GM12878 (cell line): Measurements from ENCODE around the gene HBP1. TPM values are rescaled to one million over a fixed set of nuclear protein-coding genes. Genes with fewer than 3 reads are reported as not detected.

Experiments
- ATAC-seq: fragments of 200-7000 bp; cut with Tn5 transposase; 3 replicates; pipeline ENCODE4 v1.9.1; 2020; ENCODE audit warnings: mild to moderate bottlenecking, moderate library complexity
- BruUV-seq: library from RNA; stranded (reverse); fragments of 400-500 nt; replicated peaks from 2 replicates; lab custom pipeline; 2021; lab: Mats Ljungman, UMichigan
- CTCF ChIA-PET: fragments of 300-600 bp; sonication (Branson Sonifier 250); formaldehyde crosslinking; extraction: SDS; loops from one replicate; lab custom pipeline; 2021; ENCODE audit warnings: inconsistent platforms; lab: Yijun Ruan, JAX
- POLR2A ChIA-PET: fragments of 350-600 bp; formaldehyde crosslinking; extraction: SDS; loops from one replicate; lab custom pipeline; 2021; ENCODE audit warnings: inconsistent platforms; lab: Charles Lee
- RAD21 ChIA-PET: fragments of 300-600 bp; sonication (Branson Sonifier 250); formaldehyde crosslinking; loops from one replicate; lab custom pipeline; 2023; ENCODE audit warnings: antibody characterized with exemption; ENCODE audit not compliant: unreplicated experiment; lab: Charles Lee
- SMC1A ChIA-PET: fragments of 300-600 bp; sonication (Branson Sonifier 250); formaldehyde crosslinking; loops from one replicate; lab custom pipeline; 2023; ENCODE audit not compliant: unreplicated experiment, uncharacterized antibody; lab: Charles Lee
- DNase-seq: peaks from one replicate; pipeline ENCODE4 v3.0.0-alpha.2; 2011; ENCODE audit warnings: low read depth, low spot score
- FAIRE-seq: peaks from 3 replicates; lab custom pipeline; 2011; peaks lifted over from hg19 to GRCh38; lab: Jason Lieb, UNC
- H2AFZ ChIP-seq: 2 replicates; pipeline ENCODE4 v1.6.0; 2011; ENCODE audit warnings: low read depth, low read length, control low read depth; ENCODE audit not compliant: control insufficient read depth
- H3K27ac ChIP-seq: 2 replicates; pipeline ENCODE4 v1.5.1; 2011; ENCODE audit warnings: control low read depth; ENCODE audit not compliant: control insufficient read depth, insufficient read depth
- H3K27me3 ChIP-seq, 2 experiments: replicated peaks in 1 of 2; 2 replicates each; pipeline versions ENCODE4 v1.6.0 to v1.6.1; 2011; ENCODE audit warnings: low read length in 1 of 2; ENCODE audit not compliant: control insufficient read depth in 2 of 2, insufficient read depth in 2 of 2
- H3K36me3 ChIP-seq, 2 experiments: 2 replicates each; pipeline ENCODE4 v1.5.1; 2011; ENCODE audit warnings: low read length in 1 of 2; ENCODE audit not compliant: control insufficient read depth in 2 of 2, insufficient read depth in 2 of 2
- H3K4me1 ChIP-seq: 2 replicates; pipeline ENCODE4 v1.6.1; 2011; ENCODE audit warnings: mild to moderate bottlenecking, low read length, moderate library complexity, mixed read lengths; ENCODE audit not compliant: control insufficient read depth, insufficient read depth
- H3K4me2 ChIP-seq: 2 replicates; pipeline ENCODE4 v1.6.0; 2011; ENCODE audit warnings: control low read depth; ENCODE audit not compliant: control insufficient read depth, insufficient read depth
- H3K4me3 ChIP-seq: fragments of 200-600 bp; sonication (generic); 2 replicates; pipeline ENCODE4 v1.5.1; 2016
- H3K79me2 ChIP-seq: 2 replicates; pipeline ENCODE4 v1.6.0; 2011; ENCODE audit warnings: low read length; ENCODE audit not compliant: control insufficient read depth, insufficient read depth
- H3K9ac ChIP-seq: 2 replicates; pipeline ENCODE4 v1.8.0; 2011; ENCODE audit warnings: low read length, control low read depth, mixed read lengths; ENCODE audit not compliant: control insufficient read depth, insufficient read depth
- H3K9me3 ChIP-seq: replicated peaks from 3 replicates; pipeline ENCODE4 v1.5.1; 2011; ENCODE audit warnings: mild to moderate bottlenecking, low read length; ENCODE audit not compliant: control insufficient read depth, insufficient read depth
- H4K20me1 ChIP-seq: 2 replicates; pipeline ENCODE4 v1.6.0; 2011; ENCODE audit not compliant: control insufficient read depth, insufficient read depth
- BRCA1 ChIP-seq: IDR thresholded peaks from 2 replicates; pipeline ENCODE4 v1.6.1; 2011; ENCODE audit warnings: low read depth, low read length, improper control_type of control experiment
- ESRRA ChIP-seq: IDR thresholded peaks from 2 replicates; pipeline ENCODE4 v1.6.1; 2012; ENCODE audit warnings: mild to moderate bottlenecking, low read length, improper control_type of control experiment
- HDAC6 ChIP-seq: fragments of 200-600 bp; sonication (generic); IDR thresholded peaks from one replicate; pipeline ENCODE4 v1.8.0; 2017; ENCODE audit warnings: antibody characterized with exemption; ENCODE audit not compliant: unreplicated experiment
- PAX5 ChIP-seq: IDR thresholded peaks from 2 replicates; pipeline ENCODE4 v1.6.1; 2011; ENCODE audit warnings: low read depth, low read length, borderline replicate concordance
- POU2F2 ChIP-seq: IDR thresholded peaks from 3 replicates; pipeline ENCODE4 v1.6.1; 2011; ENCODE audit warnings: low read depth, mild to moderate bottlenecking, low read length, borderline replicate concordance
- RB1 ChIP-seq: fragments of 450-650 bp; formaldehyde crosslinking; IDR thresholded peaks from 2 replicates; pipeline ENCODE4 v1.6.1; 2017; ENCODE audit warnings: mild to moderate bottlenecking, borderline replicate concordance
- SRF ChIP-seq, 2 experiments: IDR thresholded peaks; 2 replicates each; pipeline ENCODE4 v1.6.1; 2011; ENCODE audit warnings: low read depth in 2 of 2, low read length in 2 of 2, mild to moderate bottlenecking in 1 of 2, moderate library complexity in 1 of 2
- ZBTB11 ChIP-seq: fragments of 450-650 bp; formaldehyde crosslinking; IDR thresholded peaks from 2 replicates; pipeline ENCODE4 v1.5.0; 2022; ENCODE audit warnings: mild to moderate bottlenecking, missing genetic modification characterization
- whole genome bisulfite sequencing: methylation state at CpG from one replicate; pipeline ENCODE4 v1.1.6; 2016; ENCODE audit warnings: low lambda C conversion rate; ENCODE audit not compliant: insufficient replicate concordance, insufficient coverage; ENCODE audit errors: missing lambda C conversion rate; 5-methylcytosine and 5-hydroxymethylcytosine counted together
- in situ Hi-C: fragments of 300-500 bp; cut with MboI; formaldehyde crosslinking; loops from 9 replicates; pipeline ENCODE4 v1.14.3; 2018; ENCODE audit warnings: mixed read lengths
- intact Hi-C: fragments of 100-400 bp; cut with micrococcal nuclease; formaldehyde crosslinking; loops from one replicate; pipeline ENCODE4 v1.14.2; 2022; ENCODE audit not compliant: unreplicated experiment
- polyA plus RNA-seq, 11 experiments: library from polyadenylated mRNA; depleted of rRNA in 4 of 11; unstranded in 6 of 11; stranded (reverse) in 5 of 11; fragments of >200 nt; fragmentation: Nextera tagmentation in 4 of 11; fragmentation: Illumina TruSeq in 1 of 11; extraction: Ambion mirVana in 4 of 11; extraction: Trizol in 1 of 11; gene quantifications; 1 replicate in 1 of 11; 2 replicates in 10 of 11; pipeline versions ENCODE4 v1.2.1 to v1.2.3, GENCODE V29; 2011 to 2016; ENCODE audit warnings: inconsistent platforms in 2 of 11, missing spikeins in 2 of 11, low read depth in 1 of 11
- total RNA-seq, 4 experiments: library from RNA; depleted of rRNA in 3 of 4; stranded (reverse); fragments of >200 nt in 3 of 4; fragmentation: Illumina TruSeq in 1 of 4; extraction: Trizol in 1 of 4; gene quantifications; 2 replicates each; pipeline versions ENCODE4 v1.2.1 to v1.2.3, GENCODE V29; 2013 to 2021
- TF ChIP-seq, protein P1 (sequence below): IDR thresholded peaks from 2 replicates; pipeline ENCODE4 v1.6.1; 2011; ENCODE audit warnings: low read depth, mild to moderate bottlenecking, low read length, moderate library complexity, borderline replicate concordance; ENCODE audit errors: extremely low read depth
- TF ChIP-seq, protein P2 (sequence below): IDR thresholded peaks from 2 replicates; pipeline ENCODE4 v1.6.1; 2012; ENCODE audit warnings: low read depth, low read length, improper control_type of control experiment
- TF ChIP-seq, protein P3 (sequence below): IDR thresholded peaks from 2 replicates; pipeline ENCODE4 v1.6.1; 2012; ENCODE audit warnings: improper control_type of control experiment, low read depth, low read length; ENCODE audit not compliant: insufficient replicate concordance
- TF ChIP-seq, protein P4 (sequence below): IDR thresholded peaks from 2 replicates; pipeline ENCODE4 v1.6.1; 2011; ENCODE audit warnings: low read depth, low read length, improper control_type of control experiment, borderline replicate concordance

The HBP1 gene
- total and polyA plus RNA-seq, 10 of the 15 experiments (the other 5 are each of a cell fraction or from before 2014, with no cell fraction given), result 5.8 to 30.9 (median 9.4) TPM

- intact Hi-C loops (no loop called here), in situ Hi-C loops (no loop called here)
- Histone ChIP-seq H3K9ac (no peak overlapping the region), H3K36me3 (no peaks in the 10 kb centered on the region), H3K27ac (no peak overlapping the region), H3K4me1 (peaks cover 26% of the 10 kb centered on the region), H3K4me3 (no peak overlapping the region), H3K27me3 (no peaks in the 10 kb centered on the region), H3K79me2 (peaks cover 34% of the 10 kb centered on the region), H2AFZ (no peak overlapping the region), H3K4me2 (no peak overlapping the region), H3K9me3 (no peaks in the 10 kb centered on the region), H4K20me1 (no peaks in the 10 kb centered on the region)
- ChIA-PET POLR2A (interaction anchor here (0.9 kb wide), 1 partner anchor 23 kb away, joined by 3 read pairs; no protein-coding TSS in a partner anchor), SMC1A (interaction anchor here (0.9 to 2.6 kb wide), 10 partner anchors 9 to 51 kb away, joined by 3 to 23 read pairs (median 6); no protein-coding TSS in a partner anchor), RAD21 (interaction anchor here (1.8 kb wide), 1 partner anchor 16 kb away, joined by 11 read pairs; no protein-coding TSS in a partner anchor), CTCF (interaction anchor here (0.9 to 3.0 kb wide), 5 partner anchors 20 to 702 kb away, joined by 3 to 15 read pairs (median 5); no protein-coding TSS in a partner anchor)
- DNase-seq (no peak), ATAC-seq (no peak), FAIRE-seq (no peak)
- 98% methylated on average over 2 of the region's 2 CpGs for WGBS
- TSS peak; percentile 19 for BruUV-seq
- TF ChIP-seq PAX5 (no peak), BRCA1 (no peak), RB1 (no peak), SRF (IDR thresholded peaks at IDR 0.05; ENCODE audit: low read depth in 2 of 2, low read length in 2 of 2) (no peak), ZBTB11 (CRISPR knock-in tag) (no peak), POU2F2 (no peak), ESRRA (no peak), HDAC6 (no peak)
- TF ChIP-seq, protein P1, sequence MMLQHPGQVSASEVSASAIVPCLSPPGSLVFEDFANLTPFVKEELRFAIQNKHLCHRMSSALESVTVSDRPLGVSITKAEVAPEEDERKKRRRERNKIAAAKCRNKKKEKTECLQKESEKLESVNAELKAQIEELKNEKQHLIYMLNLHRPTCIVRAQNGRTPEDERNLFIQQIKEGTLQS, result no peak
- TF ChIP-seq, protein P2, sequence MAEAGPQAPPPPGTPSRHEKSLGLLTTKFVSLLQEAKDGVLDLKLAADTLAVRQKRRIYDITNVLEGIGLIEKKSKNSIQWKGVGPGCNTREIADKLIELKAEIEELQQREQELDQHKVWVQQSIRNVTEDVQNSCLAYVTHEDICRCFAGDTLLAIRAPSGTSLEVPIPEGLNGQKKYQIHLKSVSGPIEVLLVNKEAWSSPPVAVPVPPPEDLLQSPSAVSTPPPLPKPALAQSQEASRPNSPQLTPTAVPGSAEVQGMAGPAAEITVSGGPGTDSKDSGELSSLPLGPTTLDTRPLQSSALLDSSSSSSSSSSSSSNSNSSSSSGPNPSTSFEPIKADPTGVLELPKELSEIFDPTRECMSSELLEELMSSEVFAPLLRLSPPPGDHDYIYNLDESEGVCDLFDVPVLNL, result no peak
- TF ChIP-seq, protein P3, sequence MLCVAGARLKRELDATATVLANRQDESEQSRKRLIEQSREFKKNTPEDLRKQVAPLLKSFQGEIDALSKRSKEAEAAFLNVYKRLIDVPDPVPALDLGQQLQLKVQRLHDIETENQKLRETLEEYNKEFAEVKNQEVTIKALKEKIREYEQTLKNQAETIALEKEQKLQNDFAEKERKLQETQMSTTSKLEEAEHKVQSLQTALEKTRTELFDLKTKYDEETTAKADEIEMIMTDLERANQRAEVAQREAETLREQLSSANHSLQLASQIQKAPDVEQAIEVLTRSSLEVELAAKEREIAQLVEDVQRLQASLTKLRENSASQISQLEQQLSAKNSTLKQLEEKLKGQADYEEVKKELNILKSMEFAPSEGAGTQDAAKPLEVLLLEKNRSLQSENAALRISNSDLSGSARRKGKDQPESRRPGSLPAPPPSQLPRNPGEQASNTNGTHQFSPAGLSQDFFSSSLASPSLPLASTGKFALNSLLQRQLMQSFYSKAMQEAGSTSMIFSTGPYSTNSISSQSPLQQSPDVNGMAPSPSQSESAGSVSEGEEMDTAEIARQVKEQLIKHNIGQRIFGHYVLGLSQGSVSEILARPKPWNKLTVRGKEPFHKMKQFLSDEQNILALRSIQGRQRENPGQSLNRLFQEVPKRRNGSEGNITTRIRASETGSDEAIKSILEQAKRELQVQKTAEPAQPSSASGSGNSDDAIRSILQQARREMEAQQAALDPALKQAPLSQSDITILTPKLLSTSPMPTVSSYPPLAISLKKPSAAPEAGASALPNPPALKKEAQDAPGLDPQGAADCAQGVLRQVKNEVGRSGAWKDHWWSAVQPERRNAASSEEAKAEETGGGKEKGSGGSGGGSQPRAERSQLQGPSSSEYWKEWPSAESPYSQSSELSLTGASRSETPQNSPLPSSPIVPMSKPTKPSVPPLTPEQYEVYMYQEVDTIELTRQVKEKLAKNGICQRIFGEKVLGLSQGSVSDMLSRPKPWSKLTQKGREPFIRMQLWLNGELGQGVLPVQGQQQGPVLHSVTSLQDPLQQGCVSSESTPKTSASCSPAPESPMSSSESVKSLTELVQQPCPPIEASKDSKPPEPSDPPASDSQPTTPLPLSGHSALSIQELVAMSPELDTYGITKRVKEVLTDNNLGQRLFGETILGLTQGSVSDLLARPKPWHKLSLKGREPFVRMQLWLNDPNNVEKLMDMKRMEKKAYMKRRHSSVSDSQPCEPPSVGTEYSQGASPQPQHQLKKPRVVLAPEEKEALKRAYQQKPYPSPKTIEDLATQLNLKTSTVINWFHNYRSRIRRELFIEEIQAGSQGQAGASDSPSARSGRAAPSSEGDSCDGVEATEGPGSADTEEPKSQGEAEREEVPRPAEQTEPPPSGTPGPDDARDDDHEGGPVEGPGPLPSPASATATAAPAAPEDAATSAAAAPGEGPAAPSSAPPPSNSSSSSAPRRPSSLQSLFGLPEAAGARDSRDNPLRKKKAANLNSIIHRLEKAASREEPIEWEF, result no peak
- TF ChIP-seq, protein P4, sequence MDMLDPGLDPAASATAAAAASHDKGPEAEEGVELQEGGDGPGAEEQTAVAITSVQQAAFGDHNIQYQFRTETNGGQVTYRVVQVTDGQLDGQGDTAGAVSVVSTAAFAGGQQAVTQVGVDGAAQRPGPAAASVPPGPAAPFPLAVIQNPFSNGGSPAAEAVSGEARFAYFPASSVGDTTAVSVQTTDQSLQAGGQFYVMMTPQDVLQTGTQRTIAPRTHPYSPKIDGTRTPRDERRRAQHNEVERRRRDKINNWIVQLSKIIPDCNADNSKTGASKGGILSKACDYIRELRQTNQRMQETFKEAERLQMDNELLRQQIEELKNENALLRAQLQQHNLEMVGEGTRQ, result no peak
Observed at GRCh38 chr7:107173191-107173590, 4.4 kb downstream of the HBP1 start.
